DMS79 treated with DMSO at 0.1 percent for 48 hours (cell line): ENCODE measurements around the gene SBF1.
A peak's percentile ranks its signal among the peaks of the same experiment; 100 is the strongest.
"Not testable (repeated sequence)": the region's sequence is repeated elsewhere in the genome, so short reads cannot be mapped to it uniquely, and the experiment has no call there.

ENCODE experiments used
- DNase-seq: peaks from one replicate; lab custom pipeline; 2025; lab: John Stamatoyannopoulos, UW

SBF1 gene

GRCh38 chr22:50399751-50400331 is 75.0 kb downstream of the SBF1 start:
- peak; percentile 10 for DNase-seq

- peak; percentile 44 for DNase-seq
Measured at GRCh38 chr22:50398831-50399648, 75.8 kb downstream of the SBF1 start.

GRCh38 chr22:50397371-50398060 is 77.3 kb downstream of the SBF1 start:
- DNase-seq, result not testable (repeated sequence)

GRCh38 chr22:50396751-50397370 is 78.0 kb downstream of the SBF1 start:
- no peak for DNase-seq
